GM23338 (cell line): Measurements from ENCODE around the gene SLC17A7.

Source experiments
- CREB1 ChIP-seq: fragments of 250-450 bp; sonication (Bioruptor Pico); IDR thresholded peaks from 2 replicates; pipeline ENCODE4 v1.5.0; 2020; ENCODE audit warnings: low read depth, mild to moderate bottlenecking, moderate library complexity
- POLR2AphosphoS5 ChIP-seq: IDR thresholded peaks from 2 replicates; pipeline ENCODE4 v1.6.1; 2016; ENCODE audit warnings: antibody characterized with exemption, low read depth
- TF ChIP-seq, protein P1 (sequence below), 2 experiments: fragments of 200-600 bp in 1 of 2; sonication (generic) in 1 of 2; conservative IDR thresholded peaks; 2 replicates each; pipeline versions ENCODE4 v1.5.1 to v1.6.1; 2016 to 2017; ENCODE audit warnings: antibody characterized with exemption in 2 of 2, low read depth in 2 of 2, mild to moderate bottlenecking in 2 of 2, moderate library complexity in 1 of 2

DNA sequence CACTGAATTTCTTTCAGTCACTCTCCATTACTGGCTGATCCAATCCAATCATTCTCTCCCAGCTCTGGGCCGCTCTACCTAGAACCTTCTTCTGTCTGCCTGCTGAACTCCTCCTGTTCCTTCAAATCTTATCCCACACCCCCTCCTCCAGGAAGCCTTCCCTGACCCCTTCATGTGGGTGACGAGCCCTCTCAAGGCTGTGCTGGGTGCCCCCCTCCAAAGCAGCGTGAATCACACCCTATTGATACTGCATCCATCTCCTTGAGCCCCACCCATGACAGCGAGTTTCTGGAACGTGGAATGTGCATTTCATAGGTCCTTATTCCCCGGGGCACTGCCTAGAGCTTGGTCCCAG, 7.1 kb upstream of the SLC17A7 start:
- TF ChIP-seq CREB1 (CRISPR knock-in tag) (no peak), POLR2AphosphoS5 (no peak)
- TF ChIP-seq, protein P1, sequence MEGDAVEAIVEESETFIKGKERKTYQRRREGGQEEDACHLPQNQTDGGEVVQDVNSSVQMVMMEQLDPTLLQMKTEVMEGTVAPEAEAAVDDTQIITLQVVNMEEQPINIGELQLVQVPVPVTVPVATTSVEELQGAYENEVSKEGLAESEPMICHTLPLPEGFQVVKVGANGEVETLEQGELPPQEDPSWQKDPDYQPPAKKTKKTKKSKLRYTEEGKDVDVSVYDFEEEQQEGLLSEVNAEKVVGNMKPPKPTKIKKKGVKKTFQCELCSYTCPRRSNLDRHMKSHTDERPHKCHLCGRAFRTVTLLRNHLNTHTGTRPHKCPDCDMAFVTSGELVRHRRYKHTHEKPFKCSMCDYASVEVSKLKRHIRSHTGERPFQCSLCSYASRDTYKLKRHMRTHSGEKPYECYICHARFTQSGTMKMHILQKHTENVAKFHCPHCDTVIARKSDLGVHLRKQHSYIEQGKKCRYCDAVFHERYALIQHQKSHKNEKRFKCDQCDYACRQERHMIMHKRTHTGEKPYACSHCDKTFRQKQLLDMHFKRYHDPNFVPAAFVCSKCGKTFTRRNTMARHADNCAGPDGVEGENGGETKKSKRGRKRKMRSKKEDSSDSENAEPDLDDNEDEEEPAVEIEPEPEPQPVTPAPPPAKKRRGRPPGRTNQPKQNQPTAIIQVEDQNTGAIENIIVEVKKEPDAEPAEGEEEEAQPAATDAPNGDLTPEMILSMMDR (conservative IDR thresholded peaks at IDR 0.05; ENCODE audit: low read depth in 2 of 2), result no peak
